Stomach (tissue), 4 donors: ENCODE data around the gene PRKN.

Source experiments
- POLR2A ChIP-seq, 4 donors: fragments of 450-650 bp; IDR thresholded peaks; one replicate each; pipeline ENCODE4 v1.6.1; 2016; ENCODE audit warnings: antibody characterized with exemption in 4 of 4, control low read depth in 2 of 4, mild to moderate bottlenecking in 1 of 4, moderate library complexity in 1 of 4
- POLR2AphosphoS5 ChIP-seq, 3 donors: sonication (generic); formaldehyde crosslinking; IDR thresholded peaks; one replicate each; pipeline ENCODE4 v1.6.1; 2016; ENCODE audit warnings: antibody characterized with exemption in 3 of 3
- TF ChIP-seq, protein P1 (sequence below), 7 experiments: fragments of 450-650 bp in 4 of 7; fragments of 200-600 bp in 3 of 7; sonication (generic) in 3 of 7; IDR thresholded peaks; one replicate each; pipeline ENCODE4 v1.5.1; 2016 to 2019; ENCODE audit warnings: antibody characterized with exemption in 7 of 7, control low read depth in 2 of 7, mild to moderate bottlenecking in 1 of 7

DNA sequence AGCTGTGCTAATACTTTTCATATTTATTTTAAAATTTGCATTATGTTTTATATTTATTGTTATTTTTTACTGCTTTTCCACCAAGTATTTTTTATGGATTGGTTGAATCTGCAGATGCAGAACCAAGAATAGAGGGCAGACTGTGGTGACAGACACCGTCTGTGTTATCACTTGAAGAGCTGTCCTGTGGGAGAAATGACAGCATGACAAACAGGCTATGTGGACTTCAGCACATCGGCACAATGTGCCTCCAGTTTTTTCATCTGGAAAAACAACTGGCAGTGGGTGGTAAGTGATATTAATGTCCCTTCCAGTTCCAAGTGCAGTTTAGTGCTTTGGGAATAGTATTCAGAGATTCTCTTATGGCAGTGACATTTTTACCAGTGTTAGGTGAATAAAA, 492.9 kb downstream of the PRKN start:
- TF ChIP-seq, protein P1, sequence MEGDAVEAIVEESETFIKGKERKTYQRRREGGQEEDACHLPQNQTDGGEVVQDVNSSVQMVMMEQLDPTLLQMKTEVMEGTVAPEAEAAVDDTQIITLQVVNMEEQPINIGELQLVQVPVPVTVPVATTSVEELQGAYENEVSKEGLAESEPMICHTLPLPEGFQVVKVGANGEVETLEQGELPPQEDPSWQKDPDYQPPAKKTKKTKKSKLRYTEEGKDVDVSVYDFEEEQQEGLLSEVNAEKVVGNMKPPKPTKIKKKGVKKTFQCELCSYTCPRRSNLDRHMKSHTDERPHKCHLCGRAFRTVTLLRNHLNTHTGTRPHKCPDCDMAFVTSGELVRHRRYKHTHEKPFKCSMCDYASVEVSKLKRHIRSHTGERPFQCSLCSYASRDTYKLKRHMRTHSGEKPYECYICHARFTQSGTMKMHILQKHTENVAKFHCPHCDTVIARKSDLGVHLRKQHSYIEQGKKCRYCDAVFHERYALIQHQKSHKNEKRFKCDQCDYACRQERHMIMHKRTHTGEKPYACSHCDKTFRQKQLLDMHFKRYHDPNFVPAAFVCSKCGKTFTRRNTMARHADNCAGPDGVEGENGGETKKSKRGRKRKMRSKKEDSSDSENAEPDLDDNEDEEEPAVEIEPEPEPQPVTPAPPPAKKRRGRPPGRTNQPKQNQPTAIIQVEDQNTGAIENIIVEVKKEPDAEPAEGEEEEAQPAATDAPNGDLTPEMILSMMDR (IDR thresholded peaks at IDR 0.05) = no peak
- TF ChIP-seq POLR2A (IDR thresholded peaks at IDR 0.05) (no peak), POLR2AphosphoS5 (IDR thresholded peaks at IDR 0.05) (no peak)
